Measurements from ENCODE around the gene DCDC2C. TPM values are rescaled to one million over a fixed set of nuclear protein-coding genes. Genes with fewer than 3 reads are reported as not detected.

DCDC2C gene
- total and polyA plus RNA-seq, 2 of the 4 experiments (the other 2 are of a cell fraction) = not detected

DNA sequence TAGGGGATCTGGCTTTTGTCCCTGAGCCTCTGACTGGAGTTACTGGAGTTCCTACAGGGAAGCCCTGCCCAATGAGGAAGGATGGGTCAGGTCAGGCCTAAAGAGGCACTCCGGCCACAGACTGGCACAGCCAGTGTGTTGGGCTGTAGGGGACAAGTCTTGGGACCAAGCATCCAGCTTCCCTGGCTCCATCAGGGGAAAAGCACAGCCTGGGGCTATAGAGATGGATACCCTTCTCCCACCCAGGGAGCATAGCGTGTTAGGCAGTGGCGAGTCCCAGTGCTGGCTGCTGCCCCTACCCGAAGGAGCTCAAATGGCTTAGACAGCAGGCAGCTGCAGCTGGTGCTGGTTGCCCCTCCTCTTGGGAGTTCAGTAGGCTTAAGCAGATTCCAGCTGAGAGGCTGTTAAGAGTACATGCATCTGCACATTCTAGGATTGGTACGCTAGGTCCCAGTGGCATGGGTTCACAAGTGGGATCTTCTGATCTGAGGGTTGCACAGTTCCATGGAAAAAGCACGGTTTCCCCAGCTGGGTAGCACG lies 111.4 kb downstream of the DCDC2C start:
- Histone ChIP-seq H4K5ac (ENCODE audit: low read depth, low read length) (no peak overlapping the region), H3K36me3 (ENCODE audit: control insufficient read depth, insufficient read depth, low read length) (no peaks in the 10 kb centered on the region), H2AFZ (replicated peaks; ENCODE audit: low read length, poor library complexity) (no peak overlapping the region), H2BK5ac (ENCODE audit: low read depth, low read length, poor library complexity, severe bottlenecking) (no peak overlapping the region), H3K56ac (ENCODE audit: extremely low read depth, insufficient read depth, low read length) (no peak overlapping the region), H3K4me3 (ENCODE audit: insufficient read depth, low read depth, low read length) (no peak overlapping the region), H3K14ac (replicated peaks; ENCODE audit: low read depth, low read length) (no peak overlapping the region), H3K4me1 (ENCODE audit: control insufficient read depth, insufficient read depth, low read length) (no peaks in the 10 kb centered on the region), H2AK9ac (replicated peaks; ENCODE audit: low read depth, low read length, poor library complexity) (no peak overlapping the region), H3K79me1 (ENCODE audit: low read depth in 1 of 2, low read length in 2 of 2) (no peaks in the 10 kb centered on the region), H2AK5ac (ENCODE audit: low read depth, low read length) (no peak overlapping the region), H3K9me1 (ENCODE audit: insufficient read depth, low read length) (no peaks in the 10 kb centered on the region), H3K27ac (ENCODE audit: insufficient read depth, low read length) (no peak overlapping the region), H2BK20ac (ENCODE audit: low read depth, low read length) (no peak overlapping the region), H3K18ac (ENCODE audit: low read depth, low read length) (no peak overlapping the region), H3K23ac (ENCODE audit: low read depth, low read length) (no peak overlapping the region), H2BK15ac (ENCODE audit: low read depth, low read length) (no peak overlapping the region), H4K8ac (ENCODE audit: low read depth in 2 of 2, low read length in 2 of 2) (no peak overlapping the region), H3K4me2 (ENCODE audit: low read depth, low read length) (no peak overlapping the region), H3K4ac (ENCODE audit: low read depth, low read length) (no peak overlapping the region), H2BK120ac (ENCODE audit: low read depth, low read length) (no peak overlapping the region), H3K27me3 (ENCODE audit: control insufficient read depth, insufficient read depth, low read length) (no peaks in the 10 kb centered on the region; the same call in 1 of the 2 replicates), H4K91ac (ENCODE audit: insufficient read depth, low read depth, low read length) (no peak overlapping the region), H3K9me3 (ENCODE audit: control insufficient read depth, insufficient read depth, low read length) (peaks cover 12% of the 10 kb centered on the region; the same call in 1 of the 2 replicates), H4K20me1 (ENCODE audit: insufficient read depth, low read length) (no peaks in the 10 kb centered on the region), H3K9ac (ENCODE audit: low read depth, low read length) (no peak overlapping the region)
- DNase-seq (no peak), ATAC-seq (ENCODE audit: low read depth) (no peak)
- in situ Hi-C loops (cut with MboI; ENCODE audit: low sequenced_read_pairs) (no loop called here), intact Hi-C loops (cut with micrococcal nuclease) (no loop called here), dilution Hi-C loops (cut with HindIII; ENCODE audit: low sequenced_read_pairs, unreplicated experiment) (no loop called here)
- TF ChIP-seq, protein P1, sequence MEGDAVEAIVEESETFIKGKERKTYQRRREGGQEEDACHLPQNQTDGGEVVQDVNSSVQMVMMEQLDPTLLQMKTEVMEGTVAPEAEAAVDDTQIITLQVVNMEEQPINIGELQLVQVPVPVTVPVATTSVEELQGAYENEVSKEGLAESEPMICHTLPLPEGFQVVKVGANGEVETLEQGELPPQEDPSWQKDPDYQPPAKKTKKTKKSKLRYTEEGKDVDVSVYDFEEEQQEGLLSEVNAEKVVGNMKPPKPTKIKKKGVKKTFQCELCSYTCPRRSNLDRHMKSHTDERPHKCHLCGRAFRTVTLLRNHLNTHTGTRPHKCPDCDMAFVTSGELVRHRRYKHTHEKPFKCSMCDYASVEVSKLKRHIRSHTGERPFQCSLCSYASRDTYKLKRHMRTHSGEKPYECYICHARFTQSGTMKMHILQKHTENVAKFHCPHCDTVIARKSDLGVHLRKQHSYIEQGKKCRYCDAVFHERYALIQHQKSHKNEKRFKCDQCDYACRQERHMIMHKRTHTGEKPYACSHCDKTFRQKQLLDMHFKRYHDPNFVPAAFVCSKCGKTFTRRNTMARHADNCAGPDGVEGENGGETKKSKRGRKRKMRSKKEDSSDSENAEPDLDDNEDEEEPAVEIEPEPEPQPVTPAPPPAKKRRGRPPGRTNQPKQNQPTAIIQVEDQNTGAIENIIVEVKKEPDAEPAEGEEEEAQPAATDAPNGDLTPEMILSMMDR (conservative IDR thresholded peaks at IDR 0.05; ENCODE audit: low read depth, low read length) = no peak
- TF ChIP-seq CHD1 (IDR thresholded peaks at IDR 0.05; ENCODE audit: low read depth, low read length) (no peak), MAFK (IDR thresholded peaks at IDR 0.05; ENCODE audit: low read depth, low read length) (no peak), BHLHE40 (IDR thresholded peaks at IDR 0.05; ENCODE audit: low read depth, low read length) (no peak), MAZ (IDR thresholded peaks at IDR 0.05; ENCODE audit: borderline replicate concordance, low read depth, low read length) (no peak), MXI1 (IDR thresholded peaks at IDR 0.05; ENCODE audit: borderline replicate concordance, low read depth, low read length) (no peak), FOS (IDR thresholded peaks at IDR 0.05; ENCODE audit: low read depth, low read length) (no peak), RAD21 (IDR thresholded peaks at IDR 0.05; ENCODE audit: low read length) (no peak), RFX5 (IDR thresholded peaks at IDR 0.05; ENCODE audit: low read depth, low read length) (no peak), CEBPB (IDR thresholded peaks at IDR 0.05; ENCODE audit: low read depth, low read length) (no peak), RCOR1 (IDR thresholded peaks at IDR 0.05; ENCODE audit: insufficient replicate concordance, low read length) (no peak), POLR2A (IDR thresholded peaks at IDR 0.05; ENCODE audit: low read depth, low read length) (no peak), NFE2L2 (IDR thresholded peaks at IDR 0.05; ENCODE audit: low read depth, low read length) (no peak), ELK1 (IDR thresholded peaks at IDR 0.05; ENCODE audit: borderline replicate concordance, low read depth, low read length) (no peak), SMC3 (IDR thresholded peaks at IDR 0.05; ENCODE audit: low read depth, low read length) (no peak)
- TF ChIP-seq, protein P2, sequence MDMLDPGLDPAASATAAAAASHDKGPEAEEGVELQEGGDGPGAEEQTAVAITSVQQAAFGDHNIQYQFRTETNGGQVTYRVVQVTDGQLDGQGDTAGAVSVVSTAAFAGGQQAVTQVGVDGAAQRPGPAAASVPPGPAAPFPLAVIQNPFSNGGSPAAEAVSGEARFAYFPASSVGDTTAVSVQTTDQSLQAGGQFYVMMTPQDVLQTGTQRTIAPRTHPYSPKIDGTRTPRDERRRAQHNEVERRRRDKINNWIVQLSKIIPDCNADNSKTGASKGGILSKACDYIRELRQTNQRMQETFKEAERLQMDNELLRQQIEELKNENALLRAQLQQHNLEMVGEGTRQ (IDR thresholded peaks at IDR 0.05; ENCODE audit: low read depth, low read length) = no peak
- ChIA-PET CTCF (no interaction called here), POLR2A (ENCODE audit: unreplicated experiment) (no interaction called here)
- WGBS, 2 experiments (ENCODE audit: extremely low coverage in 2 of 2, insufficient read length in 1 of 2) = 80% methylated on average over 1 of the region's 7 CpGs; no CpG with 5 or more reads in 1 of the 2 experiments
- BruUV-seq (replicated peaks) = no TSS peak
